Colonic mucosa (tissue), 4 donors: ENCODE data around the gene FAIM2. TPM values are rescaled to one million over a fixed set of nuclear protein-coding genes. Genes with fewer than 3 reads are reported as not detected.

Experiments used
- DNase-seq: peaks from one replicate; pipeline ENCODE4 v3.0.0-alpha.2; 2020
- H3K27ac ChIP-seq: fragments of 200-600 bp; one replicate; pipeline ENCODE4 v1.8.0; 2021
- H3K27me3 ChIP-seq: fragments of 200-600 bp; one replicate; pipeline ENCODE4 v1.8.0; 2021
- H3K36me3 ChIP-seq: fragments of 200-600 bp; one replicate; pipeline ENCODE4 v1.8.0; 2021
- H3K4me1 ChIP-seq: fragments of 200-600 bp; one replicate; pipeline ENCODE4 v1.8.0; 2021; ENCODE audit warnings: mild to moderate bottlenecking
- H3K4me3 ChIP-seq: fragments of 200-600 bp; one replicate; pipeline ENCODE4 v1.8.0; 2021
- H3K9ac ChIP-seq, 2 donors: one replicate each; pipeline ENCODE4 v1.7.0; 2013; ENCODE audit warnings: control low read depth in 2 of 2, low read depth in 2 of 2, low read length in 2 of 2
- H3K9me3 ChIP-seq: fragments of 200-600 bp; one replicate; pipeline ENCODE4 v1.8.0; 2021
- CTCF ChIP-seq: fragments of 200-600 bp; IDR thresholded peaks from one replicate; pipeline ENCODE4 v1.8.0; 2022; ENCODE audit warnings: antibody characterized with exemption, mild to moderate bottlenecking
- intact Hi-C: fragments of 100-400 bp; cut with DNase I; formaldehyde crosslinking; loops from one replicate; pipeline ENCODE4 v1.14.1; 2022
- total RNA-seq, 2 donors: library from RNA; stranded (reverse); fragmentation: NEBNext Ultra II Directional in 1 of 2; extraction: Animal tissue kit (Norgen Biotek cat#: 25700) in 1 of 2; gene quantifications; one replicate each; pipeline ENCODE4 v1.2.1, GENCODE V29; 2021
- donor health status: healthy.
- donor health status: DM: no; HTN: no; CAD: no.
- donor health status: DM: no; HTN: no; CAD: no.

Gene FAIM2
- total RNA-seq, 2 donors from 2014 or later, result 2.8 to 3.6 TPM

- intact Hi-C loops, result no loop called here
- no peak overlapping the region for H3K4me3 ChIP-seq
- no peaks in the 10 kb centered on the region for H3K36me3 ChIP-seq
- no peak for TF ChIP-seq CTCF
- no peak for DNase-seq
- no peaks in the 10 kb centered on the region for H3K9me3 ChIP-seq
- H3K9ac ChIP-seq, result no peak overlapping the region
- no peaks in the 10 kb centered on the region for H3K4me1 ChIP-seq
- no peak overlapping the region for H3K27ac ChIP-seq
- no peaks in the 10 kb centered on the region for H3K27me3 ChIP-seq
Measured at GRCh38 chr12:49909826-49910225, 6.1 kb upstream of the FAIM2 start.

- no peaks in the 10 kb centered on the region for H3K4me1 ChIP-seq
- H3K27ac ChIP-seq, result no peak overlapping the region
- H3K9ac ChIP-seq, result no peak overlapping the region
- no peak for TF ChIP-seq CTCF
- no peak overlapping the region for H3K4me3 ChIP-seq
- no peak for DNase-seq
- no peaks in the 10 kb centered on the region for H3K9me3 ChIP-seq
- no peaks in the 10 kb centered on the region for H3K36me3 ChIP-seq
- no peaks in the 10 kb centered on the region for H3K27me3 ChIP-seq
- intact Hi-C loops, result no loop called here
Measured at GRCh38 chr12:49909356-49909755, 5.7 kb upstream of the FAIM2 start.

- no peak for TF ChIP-seq CTCF
- Histone ChIP-seq H3K36me3 (no peaks in the 10 kb centered on the region), H3K4me3 (no peak overlapping the region), H3K9ac (no peak overlapping the region), H3K27me3 (peaks cover 6% of the 10 kb centered on the region), H3K4me1 (no peaks in the 10 kb centered on the region), H3K27ac (no peak overlapping the region), H3K9me3 (no peaks in the 10 kb centered on the region)
- no peak for DNase-seq
- intact Hi-C loops, result no loop called here
Measured at GRCh38 chr12:49907352-49907751, 3.7 kb upstream of the FAIM2 start.

GRCh38 chr12:49905718-49906314, 2.1 kb upstream of the FAIM2 start:
- Histone ChIP-seq H3K9ac (no peak overlapping the region), H3K36me3 (no peaks in the 10 kb centered on the region), H3K27me3 (peaks cover 6% of the 10 kb centered on the region), H3K4me3 (no peak overlapping the region), H3K27ac (no peak overlapping the region), H3K4me1 (no peaks in the 10 kb centered on the region), H3K9me3 (no peaks in the 10 kb centered on the region)
- intact Hi-C loops, result no loop called here
- DNase-seq, result no peak
- no peak for TF ChIP-seq CTCF

- intact Hi-C loops, result no loop called here
- H3K4me3 ChIP-seq, result no peak overlapping the region
- no peak for DNase-seq
Measured at GRCh38 chr12:49904601-49905000, 901 bp upstream of the FAIM2 start.

More at GRCh38 chr12:49904601-49905000, 901 bp upstream of the FAIM2 start:
- H3K36me3 ChIP-seq, result no peaks in the 10 kb centered on the region
- TF ChIP-seq CTCF, result no peak
- no peak overlapping the region for H3K9ac ChIP-seq
- H3K27ac ChIP-seq, result no peak overlapping the region
- no peaks in the 10 kb centered on the region for H3K4me1 ChIP-seq
- H3K9me3 ChIP-seq, result no peaks in the 10 kb centered on the region
- H3K27me3 ChIP-seq, result peaks cover 6% of the 10 kb centered on the region
